Activated CD4-positive, CD25-positive, alpha-beta regulatory T cell treated with anti-CD3 and anti-CD28 coated beads, Interleukin-2, amount 50 U/mL, for 72 hours (primary cell): Measurements from ENCODE around the gene FAF2.

Experiments used
- DNase-seq: peaks from one replicate; pipeline ENCODE4 v3.0.0; 2021

FAF2 gene

GRCh38 chr5:176514244-176514950, 66.2 kb downstream of the FAF2 start:
- no peak for DNase-seq

GRCh38 chr5:176515396-176515795, 67.2 kb downstream of the FAF2 start:
- no peak for DNase-seq

- no peak for DNase-seq
Measured at GRCh38 chr5:176517053-176517661, 69.0 kb downstream of the FAF2 start.

- no peak for DNase-seq
Measured at GRCh38 chr5:176519810-176520720, 71.9 kb downstream of the FAF2 start.

DNA sequence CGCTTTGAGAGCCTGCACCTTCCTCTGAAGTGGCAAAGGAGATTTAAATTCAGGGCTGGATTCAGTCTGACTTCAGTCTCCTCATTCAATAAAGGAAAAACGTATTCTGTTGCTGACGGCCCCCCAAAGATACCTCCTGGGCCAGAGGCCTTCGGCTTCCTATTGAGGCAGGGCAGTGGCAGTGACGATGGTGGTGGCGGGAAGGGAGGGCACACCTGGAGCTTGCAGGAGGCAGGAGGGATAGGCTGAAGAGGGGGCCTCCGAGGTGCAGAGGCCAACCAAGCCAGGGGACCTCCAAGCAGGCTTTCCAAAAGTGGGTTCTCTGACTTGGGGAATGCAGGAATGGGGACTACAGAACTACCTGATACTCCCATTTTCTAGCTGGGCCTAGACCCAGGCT, 73.1 kb downstream of the FAF2 start:
- DNase-seq, result no peak

- DNase-seq, result no peak
Measured at GRCh38 chr5:176521699-176522263, 73.6 kb downstream of the FAF2 start.

DNA sequence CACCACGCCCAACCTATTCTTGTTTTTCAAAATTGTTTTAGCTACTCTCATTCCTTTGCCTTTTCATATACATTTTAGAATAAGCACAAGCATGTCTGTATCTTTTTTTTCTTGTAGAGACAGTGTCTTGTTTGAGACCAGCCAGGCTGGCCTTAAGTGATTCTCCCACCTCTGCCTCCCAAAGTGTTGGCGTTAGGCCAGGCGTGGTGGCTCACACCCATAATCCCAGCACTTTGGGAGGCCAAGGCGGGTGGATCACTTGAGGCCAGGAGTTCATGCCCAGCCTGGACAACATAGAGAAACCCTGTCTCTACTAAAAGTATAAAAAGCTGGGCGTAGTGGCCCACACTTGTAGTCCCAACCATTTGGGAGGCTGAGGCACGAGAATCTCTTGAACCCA, 76.0 kb downstream of the FAF2 start:
- DNase-seq, result no peak

DNA sequence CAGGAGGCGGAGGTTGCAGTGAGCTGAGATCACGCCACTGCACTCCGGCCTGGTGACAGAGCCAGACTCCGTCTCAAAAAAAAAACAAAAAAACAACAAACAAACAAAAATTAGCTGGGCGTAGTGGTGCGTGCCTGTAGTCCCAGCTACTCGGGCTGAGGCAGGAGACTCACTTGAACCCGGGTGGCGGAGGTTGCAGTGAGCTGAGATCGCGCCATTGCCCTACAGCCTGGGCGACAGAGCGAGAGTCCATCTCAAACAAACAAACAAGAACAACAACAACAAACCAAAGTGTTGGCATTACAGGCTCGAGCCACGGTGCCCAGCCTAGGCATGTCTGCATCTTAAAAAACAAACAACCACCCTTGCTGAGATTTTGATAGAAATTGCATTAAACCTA, 76.8 kb downstream of the FAF2 start:
- no peak for DNase-seq

- no peak for DNase-seq
Measured at GRCh38 chr5:176525677-176526076, 77.5 kb downstream of the FAF2 start.

DNA sequence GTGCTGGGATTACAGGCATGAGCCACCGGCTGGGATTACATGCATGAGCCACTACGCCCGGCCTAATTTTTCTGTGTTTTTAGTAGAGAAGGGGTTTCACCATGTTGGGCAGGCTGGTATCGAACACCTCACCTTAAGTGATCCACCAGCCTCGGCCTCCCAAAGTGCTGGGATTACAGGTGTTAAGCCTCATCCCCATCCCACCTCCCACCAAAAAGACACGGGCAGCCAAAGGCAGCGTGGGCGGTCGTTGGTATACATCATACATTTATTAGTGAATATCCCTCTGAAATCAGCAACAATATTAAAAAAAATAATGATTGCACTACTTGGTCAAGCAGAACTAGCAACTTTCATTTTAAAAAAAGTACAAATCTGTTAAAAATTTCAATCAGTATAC, 78.3 kb downstream of the FAF2 start:
- DNase-seq, result no peak

DNA sequence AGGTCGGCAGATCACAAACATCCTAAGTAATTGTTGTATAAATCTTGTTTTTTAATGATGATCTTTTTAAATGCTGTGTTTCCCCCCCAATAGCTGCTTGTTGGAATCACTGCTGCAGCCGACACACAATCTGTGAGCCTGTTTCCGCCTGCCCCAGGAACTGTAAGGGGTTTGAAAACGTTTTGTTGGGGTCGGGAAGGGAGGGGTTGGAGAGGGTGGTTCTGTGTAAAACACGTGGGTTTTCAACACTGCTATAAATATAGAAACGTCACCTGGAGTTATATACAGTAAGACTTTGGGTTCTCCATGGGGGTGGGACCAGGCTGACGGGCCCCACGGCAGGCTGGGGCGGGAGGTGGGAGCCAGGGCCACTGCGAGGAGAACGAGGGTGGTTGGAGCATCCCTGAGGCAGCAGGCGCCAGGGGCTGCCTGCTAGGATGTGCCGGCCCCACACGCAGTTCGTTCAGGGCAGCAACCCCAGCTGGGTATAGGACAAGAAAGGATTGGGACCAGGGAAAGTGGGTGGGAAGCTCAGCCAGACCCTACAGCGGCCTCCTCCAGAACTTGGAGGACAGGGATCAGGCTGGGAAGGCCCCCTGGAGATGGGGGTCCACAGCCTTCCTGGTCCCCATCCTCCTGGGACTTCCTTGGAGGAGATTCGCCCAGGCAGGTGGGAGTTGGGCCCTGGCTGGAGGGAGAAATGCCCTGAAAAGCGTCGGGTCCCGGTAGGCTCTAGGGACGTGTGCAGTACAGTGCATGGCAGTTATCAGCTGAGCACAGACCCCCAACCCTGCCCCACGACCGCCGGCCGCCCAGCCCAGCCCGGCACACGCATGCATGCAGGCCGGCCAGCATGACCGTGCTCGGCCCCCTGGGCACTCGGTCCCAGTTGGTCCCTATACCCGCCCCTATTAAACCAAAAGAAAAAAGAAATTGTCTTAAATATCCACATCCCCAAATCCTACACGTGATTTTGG, 79.3 kb downstream of the FAF2 start:
- no peak for DNase-seq

- no peak for DNase-seq
Measured at GRCh38 chr5:176528301-176528700, 80.1 kb downstream of the FAF2 start.

GRCh38 chr5:176528761-176529115, 80.6 kb downstream of the FAF2 start:
- DNase-seq, result no peak

DNA sequence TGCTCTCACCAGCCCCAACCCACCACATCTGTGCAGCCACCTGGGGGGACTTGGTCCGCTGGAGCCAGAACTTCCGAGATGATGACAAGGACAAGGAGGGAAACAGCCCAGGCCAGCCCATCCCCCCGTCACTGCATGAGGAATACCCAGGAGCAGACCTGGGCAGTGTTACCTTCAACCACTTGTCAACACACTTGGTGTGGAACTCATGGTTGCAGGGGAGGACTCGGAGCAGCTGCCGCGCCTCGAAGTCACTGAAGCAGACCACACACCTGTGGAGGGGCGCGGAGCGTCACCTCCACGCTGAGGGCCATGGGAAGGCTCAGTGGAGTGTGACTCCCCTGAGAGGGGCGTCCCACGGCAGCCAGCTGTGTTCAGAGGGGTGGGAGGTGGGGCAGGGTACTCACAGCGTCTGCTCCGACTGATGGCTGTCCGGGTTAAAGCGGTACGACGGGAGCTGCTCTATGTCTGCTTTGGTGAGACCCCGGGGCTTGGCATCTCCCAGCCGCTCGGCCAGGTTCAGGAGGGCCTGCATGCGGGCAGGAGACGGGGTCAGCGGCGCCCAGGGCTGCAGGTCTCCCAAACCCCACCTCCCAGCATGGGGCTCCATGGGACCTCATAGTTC, 81.0 kb downstream of the FAF2 start:
- no peak for DNase-seq

DNA sequence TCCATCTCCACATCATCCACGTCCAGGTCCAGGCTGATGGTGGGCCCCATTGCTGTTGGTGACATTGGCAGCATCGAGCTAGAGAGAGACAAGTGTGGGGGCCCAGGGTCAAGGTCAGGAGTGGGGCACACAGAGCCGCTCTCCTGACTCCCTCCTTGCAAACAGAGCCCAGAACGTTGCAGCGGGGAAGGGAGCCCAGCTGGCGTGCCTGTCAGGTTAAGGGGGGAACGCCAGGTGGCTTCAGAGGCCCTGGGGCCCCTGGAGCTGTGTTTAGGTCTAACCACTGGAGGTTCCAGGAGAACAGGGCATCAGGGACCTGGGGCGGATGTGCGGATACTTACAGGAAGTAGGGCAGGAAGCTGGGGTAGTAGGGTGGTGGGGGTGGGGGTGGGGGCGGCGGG, 81.6 kb downstream of the FAF2 start:
- DNase-seq, result no peak

GRCh38 chr5:176530393-176530982, 82.3 kb downstream of the FAF2 start:
- DNase-seq, result no peak

- no peak for DNase-seq
Measured at GRCh38 chr5:176530983-176531901, 83.1 kb downstream of the FAF2 start.

GRCh38 chr5:176531902-176532493, 83.8 kb downstream of the FAF2 start:
- DNase-seq, result no peak

GRCh38 chr5:176532795-176533194, 84.6 kb downstream of the FAF2 start:
- no peak for DNase-seq

GRCh38 chr5:176533390-176533789, 85.2 kb downstream of the FAF2 start:
- DNase-seq, result no peak
